GM18505 (cell line): ENCODE results near the gene DCAF8.

Source experiments
- ATAC-seq: cut with Tn5 transposase; IDR thresholded peaks from one replicate; pipeline ENCODE4 v1.9.1; 2021; ENCODE audit not compliant: unreplicated experiment
- POLR2A ChIP-seq: IDR thresholded peaks from 4 replicates; pipeline ENCODE4 v1.6.1; 2011; ENCODE audit warnings: borderline replicate concordance; ENCODE audit not compliant: insufficient read depth, insufficient read length; ENCODE audit errors: extremely low read depth

DCAF8 gene

DNA sequence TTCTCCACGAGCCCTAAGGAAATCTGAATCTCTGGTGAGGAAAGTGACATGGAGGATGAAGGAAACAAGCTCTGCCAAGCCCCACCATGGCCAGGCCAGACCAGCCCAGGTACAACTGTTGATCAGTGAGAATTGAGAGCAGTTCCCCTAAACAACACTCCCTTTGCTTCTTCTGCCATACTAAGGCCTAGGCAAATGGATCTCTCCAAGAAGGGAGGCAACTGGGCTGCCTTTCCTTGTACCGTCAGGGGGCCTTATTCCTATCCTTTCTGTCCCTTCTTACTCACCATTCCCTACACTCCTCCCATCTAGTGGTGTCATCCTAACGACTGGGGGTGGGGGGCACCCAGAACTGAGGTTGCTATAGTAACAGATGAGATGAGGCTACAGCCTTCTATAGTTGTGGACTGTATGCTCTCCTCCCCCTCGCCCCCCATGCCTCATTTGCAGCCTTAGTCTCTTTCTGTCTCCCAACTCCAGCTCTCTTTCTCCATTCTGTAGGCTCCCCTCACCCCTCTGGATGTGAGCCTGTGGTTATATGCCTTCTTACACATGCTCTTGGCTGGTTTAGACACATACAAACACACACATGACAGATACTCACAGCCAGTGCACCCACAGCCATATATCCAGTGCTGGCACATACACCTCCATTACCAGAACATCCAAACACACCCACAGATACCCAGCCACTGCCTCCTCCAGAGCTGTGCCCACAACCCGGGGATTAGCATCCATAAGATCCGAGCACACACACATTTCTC lies 53.6 kb downstream of the DCAF8 start:
- no peak for ATAC-seq
- TF ChIP-seq POLR2A: no peak

GRCh38 chr1:160207771-160208556 lies 54.4 kb downstream of the DCAF8 start:
- ATAC-seq: no peak
- no peak for TF ChIP-seq POLR2A

DNA sequence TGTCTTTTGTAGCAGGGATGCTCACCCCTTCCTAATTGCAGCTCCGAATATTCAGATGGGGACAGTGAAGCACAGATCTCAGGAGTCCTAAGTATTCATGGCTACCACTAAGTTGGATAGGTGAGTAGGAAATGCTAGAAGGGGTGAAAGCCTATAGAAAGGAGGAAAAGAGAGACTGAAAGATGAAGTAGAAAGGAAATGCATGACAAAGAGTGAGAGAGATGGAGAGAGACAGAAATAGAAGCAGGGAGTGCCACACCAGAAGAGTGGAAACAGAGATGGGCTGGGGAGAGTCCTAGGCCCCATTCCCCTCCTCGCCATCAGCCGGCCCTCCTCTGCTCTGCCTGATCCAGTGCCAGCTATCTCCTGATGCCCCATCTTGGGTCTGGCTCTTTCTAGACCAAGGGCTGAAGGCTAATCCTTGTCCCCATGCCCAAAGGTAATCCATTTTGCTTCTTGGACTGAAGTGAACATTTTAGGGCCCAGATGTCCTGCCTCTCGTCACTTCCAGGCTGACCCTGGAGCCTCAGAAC lies 55.2 kb downstream of the DCAF8 start:
- no peak for ATAC-seq
- TF ChIP-seq POLR2A: no peak

DNA sequence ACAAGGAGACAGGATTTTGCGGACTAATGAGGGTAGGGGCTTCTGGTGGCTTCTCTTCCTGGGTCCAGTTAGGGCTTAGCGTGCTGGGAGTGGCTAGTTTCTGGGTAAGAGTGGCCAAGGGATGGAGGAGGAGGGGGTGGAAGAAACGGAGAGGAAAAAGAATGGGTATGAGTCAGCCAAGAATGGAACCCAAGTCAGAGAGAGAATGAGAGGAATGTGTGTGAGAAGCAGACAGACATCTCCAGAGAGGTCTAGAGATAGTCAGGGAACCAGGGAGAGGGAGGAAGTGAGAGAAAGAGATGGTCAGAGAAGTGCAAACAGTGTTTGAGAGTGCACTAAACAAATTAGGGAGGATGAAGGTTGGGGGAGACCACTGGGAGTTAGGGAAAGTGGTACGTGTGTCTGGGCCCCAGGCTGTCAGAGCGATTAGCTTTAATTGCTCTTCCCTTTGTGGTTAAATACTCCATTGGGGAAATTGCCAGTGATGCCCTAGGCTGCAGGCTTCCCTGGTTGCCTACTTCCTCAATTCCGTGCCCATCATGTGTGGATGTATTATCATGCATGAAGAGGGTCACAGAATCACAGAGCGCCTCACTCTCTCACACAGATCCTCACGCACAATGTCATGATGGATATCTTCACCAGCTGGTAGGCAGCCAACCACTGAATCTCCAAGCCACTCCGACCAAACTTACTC lies 55.8 kb downstream of the DCAF8 start:
- no peak for TF ChIP-seq POLR2A
- ATAC-seq: no peak

DNA sequence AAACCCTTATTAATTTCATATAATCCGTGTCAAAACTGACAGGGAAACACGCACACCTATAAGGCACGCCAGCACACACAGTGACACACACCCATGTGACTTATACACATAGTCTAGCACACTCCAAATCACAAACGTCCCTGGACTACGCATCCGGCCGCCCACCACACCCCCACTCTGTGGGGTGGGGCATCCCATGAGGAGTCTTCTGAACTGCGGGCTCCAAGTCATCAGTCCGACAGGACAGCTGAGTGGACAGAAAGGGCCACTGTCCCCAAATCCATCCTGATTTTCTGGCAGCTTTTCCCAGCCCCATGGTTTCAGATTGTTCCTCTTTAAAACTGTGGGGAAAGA lies 56.3 kb downstream of the DCAF8 start:
- TF ChIP-seq POLR2A: no peak
- no peak for ATAC-seq

GRCh38 chr1:160205242-160206035 lies 56.9 kb downstream of the DCAF8 start, which contains the start of gene PEA15:
Gene PEA15 (plus strand): TSS chr1:160205384. CDS start chr1:160211545, 6,161 bp downstream.
- peak; percentile 46 for ATAC-seq
- TF ChIP-seq POLR2A: peak; percentile 62

GRCh38 chr1:160204526-160205241 lies 57.7 kb downstream of the DCAF8 start:
- peak; percentile 31 for TF ChIP-seq POLR2A
- peak; percentile 5 for ATAC-seq

- no peak for ATAC-seq
- no peak for TF ChIP-seq POLR2A
These were observed 61.6 kb downstream of the DCAF8 start for GRCh38 chr1:160200786-160201185.

GRCh38 chr1:160197231-160197630 lies 65.1 kb downstream of the DCAF8 start:
- TF ChIP-seq POLR2A: no peak
- ATAC-seq: no peak

DNA sequence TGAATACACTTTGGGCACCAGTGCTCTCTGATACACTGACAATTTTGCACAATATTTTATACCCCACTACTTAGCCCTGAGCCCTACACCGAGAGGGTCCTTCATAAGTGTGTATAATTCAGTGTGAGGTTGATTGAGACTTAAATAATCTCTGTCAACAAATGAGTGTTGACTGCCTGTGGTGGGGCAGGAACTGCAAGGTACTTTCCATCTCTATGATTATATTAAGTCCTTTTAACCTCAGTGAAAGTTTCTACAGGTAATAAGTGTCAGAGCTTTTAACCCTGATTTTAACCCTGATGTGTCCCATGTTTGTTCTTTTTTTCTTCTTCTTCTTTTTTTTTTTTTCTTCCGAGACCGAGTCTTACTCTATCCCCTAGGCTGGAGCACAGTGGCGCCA lies 66.2 kb downstream of the DCAF8 start:
- no peak for TF ChIP-seq POLR2A
- ATAC-seq: no peak

GRCh38 chr1:160194737-160195059 lies 67.7 kb downstream of the DCAF8 start:
- ATAC-seq: no peak
- TF ChIP-seq POLR2A: no peak
